Fibroblast of villous mesenchyme (primary cell): ENCODE data around the gene ATP6V1C2. TPM values are rescaled to one million over a fixed set of nuclear protein-coding genes. Genes with fewer than 3 reads are reported as not detected.

Source experiments
- DNase-seq: peaks from one replicate; pipeline ENCODE4 v3.0.0-alpha.2; 2010; ENCODE audit warnings: low read depth
- H3K4me3 ChIP-seq: 2 replicates; pipeline ENCODE4 v1.5.1; 2011; ENCODE audit warnings: low read depth, mild to moderate bottlenecking, low read length
- total RNA-seq: library from RNA; depleted of rRNA; stranded (reverse); fragments of >200 nt; gene quantifications from 2 replicates; pipeline ENCODE4 v1.2.3, GENCODE V29; 2012
- TF ChIP-seq, protein P1 (sequence below): IDR thresholded peaks from 2 replicates; pipeline ENCODE4 v1.5.1; 2012; ENCODE audit warnings: low read depth, mild to moderate bottlenecking, low read length; ENCODE audit not compliant: insufficient read depth

ATP6V1C2 gene
- total RNA-seq, 1 donor = under 0.01 TPM

DNA sequence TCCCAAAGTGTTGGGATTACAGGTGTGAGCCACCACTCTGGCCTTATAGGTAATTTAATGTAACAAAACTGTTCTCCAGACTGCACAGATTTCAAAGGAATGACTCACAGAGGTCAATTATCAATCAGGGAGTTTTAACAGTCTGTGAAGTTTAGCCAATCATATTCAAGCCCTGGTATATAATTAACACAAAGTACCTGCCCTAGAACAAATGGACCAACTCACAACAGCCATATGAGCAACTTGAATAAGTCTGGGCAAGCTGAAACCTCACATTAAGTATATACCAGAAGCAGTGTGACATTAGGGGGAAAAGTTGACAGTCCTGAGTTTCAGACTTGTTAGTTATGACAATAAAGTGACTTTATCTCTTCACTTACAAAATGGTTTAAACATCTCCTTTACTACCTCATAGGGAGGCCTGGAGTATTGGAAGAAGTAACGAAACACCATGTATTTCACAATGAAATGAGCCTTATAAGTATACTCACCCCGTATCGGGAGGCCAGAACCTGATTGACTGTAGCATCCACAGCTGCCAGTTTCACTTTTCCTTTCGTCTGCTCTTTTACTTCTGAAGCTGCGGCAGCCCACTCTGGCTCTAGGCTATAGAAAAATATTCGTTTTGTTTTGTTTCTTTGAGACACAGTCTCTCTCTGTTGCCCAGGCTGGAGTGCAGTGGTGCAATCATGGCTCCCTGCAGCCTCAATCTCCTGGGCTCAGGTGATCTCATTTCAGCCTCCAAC, 69.0 kb downstream of the ATP6V1C2 start:
- DNase-seq = peak; percentile 10
- H3K4me3 ChIP-seq = no peak overlapping the region
- TF ChIP-seq, protein P1, sequence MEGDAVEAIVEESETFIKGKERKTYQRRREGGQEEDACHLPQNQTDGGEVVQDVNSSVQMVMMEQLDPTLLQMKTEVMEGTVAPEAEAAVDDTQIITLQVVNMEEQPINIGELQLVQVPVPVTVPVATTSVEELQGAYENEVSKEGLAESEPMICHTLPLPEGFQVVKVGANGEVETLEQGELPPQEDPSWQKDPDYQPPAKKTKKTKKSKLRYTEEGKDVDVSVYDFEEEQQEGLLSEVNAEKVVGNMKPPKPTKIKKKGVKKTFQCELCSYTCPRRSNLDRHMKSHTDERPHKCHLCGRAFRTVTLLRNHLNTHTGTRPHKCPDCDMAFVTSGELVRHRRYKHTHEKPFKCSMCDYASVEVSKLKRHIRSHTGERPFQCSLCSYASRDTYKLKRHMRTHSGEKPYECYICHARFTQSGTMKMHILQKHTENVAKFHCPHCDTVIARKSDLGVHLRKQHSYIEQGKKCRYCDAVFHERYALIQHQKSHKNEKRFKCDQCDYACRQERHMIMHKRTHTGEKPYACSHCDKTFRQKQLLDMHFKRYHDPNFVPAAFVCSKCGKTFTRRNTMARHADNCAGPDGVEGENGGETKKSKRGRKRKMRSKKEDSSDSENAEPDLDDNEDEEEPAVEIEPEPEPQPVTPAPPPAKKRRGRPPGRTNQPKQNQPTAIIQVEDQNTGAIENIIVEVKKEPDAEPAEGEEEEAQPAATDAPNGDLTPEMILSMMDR = no peak

DNA sequence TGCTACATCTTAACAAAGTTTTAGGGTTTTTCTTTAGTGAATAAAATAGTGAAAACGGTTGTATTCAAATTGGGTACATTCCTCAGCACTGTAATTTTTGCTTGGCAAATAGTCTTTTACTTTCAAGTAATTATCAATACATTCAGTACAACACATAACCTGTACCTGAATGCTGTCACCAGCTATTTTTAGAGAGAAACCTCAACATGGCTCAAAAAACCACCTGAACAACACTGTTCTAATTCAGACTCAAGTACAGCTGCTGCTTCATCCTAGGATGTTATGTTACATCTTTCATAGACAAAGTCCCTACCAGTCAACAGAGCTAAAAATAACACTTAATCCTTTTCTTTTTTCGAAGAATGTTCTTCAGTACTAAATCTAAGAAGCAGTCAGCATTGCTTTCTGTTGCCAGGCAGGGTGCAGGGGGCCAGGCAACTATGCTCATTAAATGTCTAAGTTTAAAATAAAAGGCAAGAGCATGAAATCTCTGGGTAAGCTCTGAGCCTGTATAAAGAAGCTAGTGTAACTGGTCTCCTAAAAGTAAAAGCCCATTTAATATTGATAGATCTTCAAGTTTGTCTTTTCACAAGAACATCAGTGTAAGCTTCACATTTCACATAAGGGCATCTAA, 70.7 kb downstream of the ATP6V1C2 start:
- DNase-seq = no peak
- TF ChIP-seq, protein P1 = no peak

DNA sequence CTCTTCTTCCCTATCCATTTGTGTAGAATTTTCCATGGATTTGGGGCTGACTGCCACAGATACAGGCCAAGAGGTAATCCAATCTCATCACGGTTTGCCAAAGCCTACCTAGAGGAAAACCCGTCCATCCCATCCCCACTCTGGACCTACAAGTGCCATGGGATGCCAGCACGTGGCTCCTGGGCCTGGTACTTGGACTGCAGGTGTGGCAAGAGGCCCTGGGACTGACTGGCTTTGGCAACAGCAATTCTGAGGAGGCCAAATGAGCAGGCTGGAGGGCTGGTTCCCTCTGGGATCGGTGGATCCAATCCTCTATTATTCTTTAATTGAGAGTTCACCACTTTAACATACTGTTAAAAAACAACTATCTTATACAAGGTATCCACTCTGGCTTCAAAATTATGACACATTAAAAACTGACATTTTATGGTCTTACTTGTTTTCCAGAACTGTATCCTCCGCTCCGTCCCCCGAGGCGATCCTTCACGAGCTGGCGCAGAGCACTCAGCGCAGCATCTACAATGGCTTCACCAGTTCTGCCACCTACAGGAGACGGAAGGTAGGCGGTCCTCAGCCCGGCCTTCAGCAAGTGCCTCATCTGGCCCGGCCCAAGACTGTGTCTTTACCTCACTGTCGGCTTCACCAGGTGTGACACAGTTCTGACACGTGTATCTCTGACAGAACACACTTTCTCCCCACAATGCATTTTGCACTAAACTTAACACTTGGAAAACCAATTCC, 71.4 kb downstream of the ATP6V1C2 start:
- H3K4me3 ChIP-seq = no peak overlapping the region
- TF ChIP-seq, protein P1 = no peak
- DNase-seq = no peak

More for the DNA sequence above, 70.7 kb downstream of the ATP6V1C2 start:
- H3K4me3 ChIP-seq = no peak overlapping the region

DNA sequence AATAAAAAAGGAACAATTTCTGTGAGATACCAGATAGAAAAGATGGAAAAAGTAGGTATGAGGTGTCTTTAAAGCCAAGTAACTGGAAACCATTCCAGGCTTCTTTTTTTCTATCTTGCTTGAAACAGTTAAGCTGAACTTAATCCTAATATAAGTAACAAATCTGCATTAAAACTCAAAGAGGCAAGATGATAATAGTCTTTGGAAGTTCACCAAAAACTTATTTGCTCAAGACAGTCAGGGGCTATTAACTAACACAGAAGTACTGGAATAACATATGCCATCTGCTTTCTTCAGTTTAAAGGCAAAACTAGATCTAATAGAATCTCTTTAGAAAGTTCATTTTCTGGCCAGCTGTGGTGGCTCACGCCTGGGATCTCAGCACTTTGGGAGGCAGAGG, 72.4 kb downstream of the ATP6V1C2 start:
- DNase-seq = no peak
- no peak overlapping the region for H3K4me3 ChIP-seq
- TF ChIP-seq, protein P1 = no peak

DNA sequence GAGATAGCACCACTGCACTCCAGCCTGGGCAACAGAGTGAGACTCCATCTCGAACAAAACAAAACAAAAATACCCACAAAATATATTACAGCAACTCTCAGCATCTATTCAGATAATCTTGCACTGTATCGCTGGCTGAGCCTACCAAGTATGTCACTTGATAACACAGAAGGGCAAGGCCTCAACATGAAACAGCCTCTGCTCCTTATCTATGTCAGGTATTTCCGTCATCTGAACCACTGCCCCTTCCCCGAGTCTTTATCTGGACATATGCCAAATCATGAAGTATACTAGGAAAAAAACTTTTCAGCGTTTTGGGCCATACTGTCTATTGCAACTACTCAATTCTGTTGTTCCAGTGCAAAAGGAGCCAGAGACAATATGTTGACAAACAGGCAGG, 73.4 kb downstream of the ATP6V1C2 start:
- DNase-seq = no peak

DNA sequence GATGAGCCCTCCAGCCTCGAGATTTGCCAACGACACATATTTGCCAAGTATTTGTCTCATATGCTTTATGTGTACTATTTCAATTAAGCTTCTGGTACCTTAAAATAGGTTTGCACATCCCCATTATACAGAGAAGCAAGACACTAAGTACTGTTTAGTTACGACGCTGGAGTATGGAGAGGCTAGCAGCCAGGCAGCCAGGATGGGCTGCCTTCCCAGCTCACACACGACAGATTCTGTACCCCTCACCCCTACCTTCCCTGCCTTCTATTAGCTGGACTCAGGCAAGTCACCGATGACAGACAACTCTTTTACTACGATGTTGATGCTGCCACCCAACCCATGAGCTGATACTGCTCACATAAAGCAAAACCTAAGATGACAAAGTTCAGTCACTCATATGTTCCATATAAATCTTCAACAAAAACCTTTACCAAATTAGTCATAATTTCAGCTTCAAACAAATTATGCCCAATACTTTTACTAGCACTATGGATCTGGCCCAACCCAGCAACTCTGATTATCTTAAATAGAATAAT, 74.1 kb downstream of the ATP6V1C2 start:
- TF ChIP-seq, protein P1 = no peak
- no peak for DNase-seq
- H3K4me3 ChIP-seq = no peak overlapping the region

More for the DNA sequence above, 73.4 kb downstream of the ATP6V1C2 start:
- H3K4me3 ChIP-seq = no peak overlapping the region
- TF ChIP-seq, protein P1 = no peak
